IMR-90 (cell line): Measurements from ENCODE around the gene FALEC.

Source experiments
- CEBPB ChIP-seq: IDR thresholded peaks from 2 replicates; pipeline ENCODE4 v1.6.1; 2012; ENCODE audit warnings: low read depth, low read length, improper control_type of control experiment
- CHD1 ChIP-seq: IDR thresholded peaks from 2 replicates; pipeline ENCODE4 v1.6.1; 2012; ENCODE audit warnings: low read depth, low read length, improper control_type of control experiment
- POLR2A ChIP-seq: IDR thresholded peaks from 2 replicates; pipeline ENCODE4 v1.6.1; 2012; ENCODE audit warnings: mild to moderate bottlenecking, low read depth, low read length
- SMC3 ChIP-seq: fragments of 150-350 bp; IDR thresholded peaks from 2 replicates; pipeline ENCODE4 v1.6.1; 2016; ENCODE audit warnings: low read depth, mild to moderate bottlenecking, antibody characterized with exemption, low read length, moderate library complexity
- TF ChIP-seq, protein P1 (sequence below): conservative IDR thresholded peaks from 2 replicates; pipeline ENCODE4 v1.5.1; 2012; ENCODE audit warnings: mild to moderate bottlenecking, low read depth, low read length, improper control_type of control experiment

DNA sequence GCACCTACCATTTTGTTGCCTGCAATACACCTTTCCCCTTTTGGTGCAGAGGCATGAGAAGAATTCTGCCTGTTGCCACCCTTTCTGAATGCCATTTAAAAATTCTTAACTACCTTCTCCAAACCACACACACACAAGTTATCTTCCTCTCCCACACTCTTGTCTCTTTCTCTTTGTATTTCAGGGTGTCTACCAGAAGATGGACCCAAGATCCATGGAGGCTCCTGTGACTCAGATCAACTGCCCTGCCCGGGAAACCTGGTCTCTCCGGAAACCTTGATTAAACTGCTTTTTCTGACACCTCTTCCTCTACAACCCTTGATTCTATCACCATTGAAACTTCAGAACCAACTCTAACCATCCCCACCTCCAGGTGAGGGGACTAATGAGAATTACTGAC, 30.7 kb upstream of the FALEC start:
- TF ChIP-seq, protein P1, sequence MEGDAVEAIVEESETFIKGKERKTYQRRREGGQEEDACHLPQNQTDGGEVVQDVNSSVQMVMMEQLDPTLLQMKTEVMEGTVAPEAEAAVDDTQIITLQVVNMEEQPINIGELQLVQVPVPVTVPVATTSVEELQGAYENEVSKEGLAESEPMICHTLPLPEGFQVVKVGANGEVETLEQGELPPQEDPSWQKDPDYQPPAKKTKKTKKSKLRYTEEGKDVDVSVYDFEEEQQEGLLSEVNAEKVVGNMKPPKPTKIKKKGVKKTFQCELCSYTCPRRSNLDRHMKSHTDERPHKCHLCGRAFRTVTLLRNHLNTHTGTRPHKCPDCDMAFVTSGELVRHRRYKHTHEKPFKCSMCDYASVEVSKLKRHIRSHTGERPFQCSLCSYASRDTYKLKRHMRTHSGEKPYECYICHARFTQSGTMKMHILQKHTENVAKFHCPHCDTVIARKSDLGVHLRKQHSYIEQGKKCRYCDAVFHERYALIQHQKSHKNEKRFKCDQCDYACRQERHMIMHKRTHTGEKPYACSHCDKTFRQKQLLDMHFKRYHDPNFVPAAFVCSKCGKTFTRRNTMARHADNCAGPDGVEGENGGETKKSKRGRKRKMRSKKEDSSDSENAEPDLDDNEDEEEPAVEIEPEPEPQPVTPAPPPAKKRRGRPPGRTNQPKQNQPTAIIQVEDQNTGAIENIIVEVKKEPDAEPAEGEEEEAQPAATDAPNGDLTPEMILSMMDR = peak; percentile 44
- TF ChIP-seq CHD1 (no peak), CEBPB (no peak), POLR2A (no peak), SMC3 (peak; percentile 26; the same call in 1 of the 2 replicates)
